Caco-2 (cell line): ENCODE data around the gene NFE2L1. TPM values are rescaled to one million over a fixed set of nuclear protein-coding genes. Genes with fewer than 3 reads are reported as not detected.
A peak's percentile ranks its signal among the peaks of the same experiment; 100 is the strongest.

Experiments used
- BruUV-seq: library from RNA; stranded (reverse); fragments of 400-500 nt; replicated peaks from 2 replicates; lab custom pipeline; 2021; lab: Mats Ljungman, UMichigan
- CTCF ChIA-PET: fragments of 300-600 bp; sonication (Branson Sonifier 250); formaldehyde crosslinking; loops from one replicate; lab custom pipeline; 2022; ENCODE audit warnings: antibody characterized with exemption; lab: Charles Lee
- POLR2A ChIA-PET: fragments of 300-600 bp; sonication (Branson Sonifier 250); formaldehyde crosslinking; loops from one replicate; lab custom pipeline; 2022; ENCODE audit warnings: antibody characterized with exemption; lab: Charles Lee
- DNase-seq, 2 experiments: peaks; one replicate each; pipeline versions ENCODE4 v3.0.0 to v3.0.0-alpha.2; 2020 to 2022
- H3K27me3 ChIP-seq: replicated peaks from 2 replicates; pipeline ENCODE4 v1.6.0; 2011; ENCODE audit warnings: low read length; ENCODE audit not compliant: control insufficient read depth, insufficient read depth
- H3K36me3 ChIP-seq: 2 replicates; pipeline ENCODE4 v1.5.1; 2011; ENCODE audit warnings: low read length; ENCODE audit not compliant: control insufficient read depth, insufficient read depth
- H3K4me1 ChIP-seq: fragments of 250-450 bp; sonication (Bioruptor Pico); 2 replicates; pipeline ENCODE4 v1.5.1; 2020; ENCODE audit warnings: mild to moderate bottlenecking
- H3K4me3 ChIP-seq: 2 replicates; pipeline ENCODE4 v1.5.1; 2011; ENCODE audit warnings: low read depth, mild to moderate bottlenecking, control low read depth, low read length
- H3K9me3 ChIP-seq: fragments of 250-450 bp; sonication (Bioruptor Pico); 2 replicates; pipeline ENCODE4 v1.5.1; 2020; ENCODE audit warnings: mild to moderate bottlenecking, moderate library complexity
- H3K27ac Mint-ChIP-seq: one replicate; pipeline ENCODE4 v1.8.0; 2022; ENCODE audit warnings: mixed read lengths; ENCODE audit not compliant: unreplicated experiment
- H3K27me3 Mint-ChIP-seq: one replicate; pipeline ENCODE4 v1.8.0; 2022; ENCODE audit warnings: mixed read lengths; ENCODE audit not compliant: insufficient read depth, unreplicated experiment
- H3K36me3 Mint-ChIP-seq: one replicate; pipeline ENCODE4 v1.8.0; 2022; ENCODE audit warnings: mild to moderate bottlenecking, mixed read lengths; ENCODE audit not compliant: insufficient read depth, unreplicated experiment
- H3K4me1 Mint-ChIP-seq: one replicate; pipeline ENCODE4 v1.8.0; 2022; ENCODE audit warnings: low read depth, mixed read lengths; ENCODE audit not compliant: unreplicated experiment
- H3K4me3 Mint-ChIP-seq: one replicate; pipeline ENCODE4 v1.8.0; 2022; ENCODE audit warnings: mild to moderate bottlenecking, moderate library complexity, mixed read lengths; ENCODE audit not compliant: unreplicated experiment
- H3K9me3 Mint-ChIP-seq: one replicate; pipeline ENCODE4 v1.8.0; 2022; ENCODE audit warnings: mixed read lengths; ENCODE audit not compliant: unreplicated experiment
- intact Hi-C: fragments of 100-400 bp; cut with micrococcal nuclease; formaldehyde crosslinking; loops from one replicate; pipeline ENCODE4 v1.10.0; 2022; ENCODE audit not compliant: unreplicated experiment
- total RNA-seq: library from RNA; stranded (reverse); gene quantifications from 2 replicates; pipeline ENCODE4 v1.2.3, GENCODE V29; 2022
- TF ChIP-seq, protein P1 (sequence below), 2 experiments: fragments of 200-600 bp in 1 of 2; IDR thresholded peaks; 1 replicate in 1 of 2; 2 replicates in 1 of 2; pipeline versions ENCODE4 v1.5.1 to v1.8.0; 2011 to 2022; ENCODE audit warnings: antibody characterized with exemption in 1 of 2, control low read depth in 1 of 2, inconsistent platforms in 1 of 2, low read depth in 1 of 2, low read length in 1 of 2, mild to moderate bottlenecking in 1 of 2, moderate library complexity in 1 of 2; ENCODE audit not compliant: insufficient read depth in 1 of 2, severe bottlenecking in 1 of 2, unreplicated experiment in 1 of 2

The NFE2L1 gene
- total RNA-seq, 1 experiment from 2014 or later: 356 TPM

DNA sequence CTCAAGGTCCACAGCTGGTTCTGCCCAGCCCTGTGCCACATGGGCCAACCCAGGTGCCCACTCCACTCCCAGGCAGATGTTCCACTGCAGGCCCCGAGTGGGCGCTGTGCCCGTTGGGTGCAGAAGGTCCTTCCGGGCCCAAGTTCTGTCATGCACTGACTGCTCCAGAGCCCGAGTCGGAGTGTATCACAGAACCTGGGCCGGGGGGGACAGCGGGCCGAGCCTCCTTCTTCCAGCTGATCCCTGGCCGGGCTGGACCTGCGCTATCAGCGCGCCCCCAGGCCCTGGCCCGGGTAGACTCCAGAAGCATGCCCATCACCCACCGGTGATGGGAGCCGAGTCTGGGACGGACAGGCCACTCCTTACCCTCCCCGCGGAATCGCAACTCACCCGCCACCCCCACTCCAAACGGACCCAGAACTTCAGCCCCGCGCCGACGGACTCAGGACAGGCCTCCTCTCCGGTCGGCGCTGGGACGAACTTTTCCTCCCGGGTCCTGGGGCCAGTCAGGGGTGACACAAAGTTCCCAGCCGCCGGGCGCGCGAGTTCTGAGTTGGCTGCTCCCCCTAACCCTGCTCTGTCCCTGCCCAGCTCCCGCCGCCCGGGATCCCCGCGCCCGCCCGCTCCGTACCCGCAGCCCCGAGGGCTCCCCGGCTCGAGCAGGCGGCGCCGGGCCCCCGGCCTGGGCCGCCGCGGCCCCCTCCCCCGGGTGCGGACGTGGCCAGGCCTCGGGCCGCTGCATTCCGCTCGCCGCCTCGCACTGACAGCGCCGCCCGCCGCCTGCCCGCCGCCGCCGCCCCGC, 10.9 kb upstream of the NFE2L1 start, which contains the start of gene COPZ2:
COPZ2 (minus strand) TSS at position 762 of the 802 bp plus-strand sequence; CDS start at position 742, 20 bp downstream.
- H3K4me1 ChIP-seq: peaks cover 9% of the 10 kb centered on the region; the same call in 1 of the 2 replicates
- Mint-ChIP-seq H3K4me1 (no peaks in the 10 kb centered on the region), H3K9me3 (no peaks in the 10 kb centered on the region), H3K27me3 (peaks cover 2% of the 10 kb centered on the region), H3K36me3 (no peaks in the 10 kb centered on the region), H3K27ac (peak within 1 kb of the TSS; percentile 6), H3K4me3 (peak within 1 kb of the TSS; percentile 75)
- peak in 1 of 2 experiments; percentile 66 for DNase-seq
- ChIA-PET CTCF (interaction anchor here (1.3 to 4.6 kb wide), 3 partner anchors 11 to 12 kb away, joined by 7 to 27 read pairs (median 7); partner anchors contain the start of gene NFE2L1), POLR2A (interaction anchor here (1.1 to 3.2 kb wide), 2 partner anchors 11 to 12 kb away, joined by 3 to 21 read pairs; partner anchors contain the start of gene NFE2L1)
- TF ChIP-seq, protein P1, sequence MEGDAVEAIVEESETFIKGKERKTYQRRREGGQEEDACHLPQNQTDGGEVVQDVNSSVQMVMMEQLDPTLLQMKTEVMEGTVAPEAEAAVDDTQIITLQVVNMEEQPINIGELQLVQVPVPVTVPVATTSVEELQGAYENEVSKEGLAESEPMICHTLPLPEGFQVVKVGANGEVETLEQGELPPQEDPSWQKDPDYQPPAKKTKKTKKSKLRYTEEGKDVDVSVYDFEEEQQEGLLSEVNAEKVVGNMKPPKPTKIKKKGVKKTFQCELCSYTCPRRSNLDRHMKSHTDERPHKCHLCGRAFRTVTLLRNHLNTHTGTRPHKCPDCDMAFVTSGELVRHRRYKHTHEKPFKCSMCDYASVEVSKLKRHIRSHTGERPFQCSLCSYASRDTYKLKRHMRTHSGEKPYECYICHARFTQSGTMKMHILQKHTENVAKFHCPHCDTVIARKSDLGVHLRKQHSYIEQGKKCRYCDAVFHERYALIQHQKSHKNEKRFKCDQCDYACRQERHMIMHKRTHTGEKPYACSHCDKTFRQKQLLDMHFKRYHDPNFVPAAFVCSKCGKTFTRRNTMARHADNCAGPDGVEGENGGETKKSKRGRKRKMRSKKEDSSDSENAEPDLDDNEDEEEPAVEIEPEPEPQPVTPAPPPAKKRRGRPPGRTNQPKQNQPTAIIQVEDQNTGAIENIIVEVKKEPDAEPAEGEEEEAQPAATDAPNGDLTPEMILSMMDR (IDR thresholded peaks at IDR 0.05; ENCODE audit: insufficient read depth in 1 of 2, low read depth in 1 of 2, low read length in 1 of 2, severe bottlenecking in 1 of 2, unreplicated experiment in 1 of 2): peak; percentile 37 to 58
- intact Hi-C loops: loop anchor here (1.0 kb wide), 2 partner anchors 11 to 12 kb away; partner anchors contain the start of gene NFE2L1
- no peaks in the 10 kb centered on the region for H3K9me3 ChIP-seq
- H3K4me3 ChIP-seq: peak within 1 kb of the TSS; percentile 60
- BruUV-seq: no TSS peak
- no peaks in the 10 kb centered on the region for H3K36me3 ChIP-seq
- H3K27me3 ChIP-seq: no peaks in the 10 kb centered on the region

DNA sequence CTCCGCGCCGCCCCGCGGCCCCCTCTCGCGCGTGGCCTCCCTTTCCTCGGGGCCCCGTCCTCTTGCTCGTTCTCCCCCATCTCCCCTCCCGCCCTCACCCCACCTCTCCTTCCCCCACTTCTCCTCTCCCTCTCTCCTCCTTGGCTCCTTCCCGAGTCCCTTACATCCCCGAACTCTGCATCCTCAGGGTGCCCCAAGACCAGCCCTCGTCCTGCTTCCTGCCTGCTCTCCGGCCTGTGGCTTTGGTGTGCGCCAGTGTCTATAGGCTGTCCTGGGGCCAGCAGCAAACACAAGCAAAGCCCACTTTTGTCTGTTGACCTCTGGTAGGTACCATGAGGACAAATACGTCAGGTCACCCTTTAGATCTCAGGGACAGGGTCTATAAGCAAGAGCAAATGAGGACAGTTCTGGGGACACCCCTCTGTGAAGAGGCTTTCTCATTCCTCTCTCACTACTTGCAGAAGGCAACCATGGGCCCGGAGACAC, 10.3 kb upstream of the NFE2L1 start:
- POLR2A ChIA-PET: interaction anchor here (1.1 to 1.2 kb wide), 2 partner anchors 11 to 13 kb away, joined by 3 to 5 read pairs; partner anchors contain the start of gene NFE2L1

More for the DNA sequence above, 10.3 kb upstream of the NFE2L1 start:
- Mint-ChIP-seq H3K4me1 (no peaks in the 10 kb centered on the region), H3K27ac (peak overlapping the region; percentile 6), H3K27me3 (peaks cover 2% of the 10 kb centered on the region), H3K36me3 (no peaks in the 10 kb centered on the region), H3K4me3 (peak overlapping the region; percentile 75), H3K9me3 (no peaks in the 10 kb centered on the region)
- H3K4me1 ChIP-seq: peaks cover 9% of the 10 kb centered on the region; the same call in 1 of the 2 replicates
- intact Hi-C loops: loop anchor here (1.0 kb wide), 2 partner anchors 10 to 13 kb away; partner anchors contain the start of gene NFE2L1
- H3K4me3 ChIP-seq: peak overlapping the region; percentile 60
- TF ChIP-seq, protein P1 (IDR thresholded peaks at IDR 0.05; ENCODE audit: insufficient read depth in 1 of 2, low read depth in 1 of 2, low read length in 1 of 2, severe bottlenecking in 1 of 2, unreplicated experiment in 1 of 2): no peak
- H3K9me3 ChIP-seq: no peaks in the 10 kb centered on the region
- no peaks in the 10 kb centered on the region for H3K27me3 ChIP-seq
- DNase-seq: no peak
- CTCF ChIA-PET: interaction anchor here (1.2 to 4.6 kb wide), 2 partner anchors 10 to 13 kb away, joined by 4 to 27 read pairs; partner anchors contain the start of gene NFE2L1
- H3K36me3 ChIP-seq: no peaks in the 10 kb centered on the region
- no TSS peak for BruUV-seq
